ENCODE measurements around the gene XAGE3.
"Not testable (repeated sequence)": the region's sequence is repeated elsewhere in the genome, so short reads cannot be mapped to it uniquely, and the experiment has no call there.

Gene XAGE3

GRCh38 chrX:52874661-52875060, 6.8 kb upstream of the XAGE3 start:
- H3K4me3 ChIP-seq (ENCODE audit: low read depth, low read length): no peak overlapping the region
- no peak for DNase-seq (ENCODE audit: low read depth, low spot score)
- POLR2A ChIA-PET: no interaction called here
- no peak for TF ChIP-seq CTCF (IDR thresholded peaks at IDR 0.05; ENCODE audit: insufficient read depth, low read length, missing control alignments)
- CTCF ChIA-PET: no interaction called here

- DNase-seq (ENCODE audit: low read depth, low spot score); POLR2A ChIA-PET; H3K4me3 ChIP-seq (ENCODE audit: low read depth, low read length); CTCF ChIA-PET: not testable (repeated sequence)
Observed at GRCh38 chrX:52873825-52874224, 5.9 kb upstream of the XAGE3 start.

GRCh38 chrX:52870046-52870445, 2.2 kb upstream of the XAGE3 start:
- TF ChIP-seq CTCF (IDR thresholded peaks at IDR 0.05; ENCODE audit: insufficient read depth, low read length, missing control alignments): no peak

DNA sequence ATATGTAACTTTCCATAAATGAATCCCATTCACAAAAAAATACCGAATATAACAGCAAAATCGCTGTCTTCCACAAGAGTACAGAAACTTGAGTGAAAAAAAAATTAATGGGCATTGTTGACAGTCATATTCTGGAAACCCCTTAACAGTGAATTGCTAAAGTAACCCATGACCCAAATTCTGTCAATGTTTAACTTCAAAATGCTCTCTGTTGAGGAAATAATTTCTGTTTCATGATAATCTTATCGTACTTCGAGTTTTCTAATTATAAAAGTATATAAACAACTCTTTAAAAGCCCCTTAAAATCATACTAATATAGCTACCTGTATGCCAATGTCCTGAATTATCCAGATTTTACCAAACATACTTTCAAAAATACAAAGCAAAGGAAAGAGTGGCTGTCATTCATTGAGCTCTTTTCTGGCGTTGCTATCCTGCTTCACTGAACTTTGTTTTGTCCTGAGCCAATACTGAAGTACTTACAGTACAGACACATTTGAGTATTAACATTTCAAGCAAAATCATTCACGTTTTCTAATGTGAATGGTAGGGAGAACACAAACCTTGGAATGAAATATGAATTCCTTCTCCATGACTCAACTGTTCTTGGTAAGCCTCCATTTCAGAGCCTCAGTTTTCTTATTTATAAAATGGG, 2.4 kb downstream of the XAGE3 start:
- CTCF ChIA-PET: no interaction called here

More at GRCh38 chrX:52870046-52870445, 2.2 kb upstream of the XAGE3 start:
- DNase-seq (ENCODE audit: low read depth, low spot score): no peak
- no peak overlapping the region for H3K4me3 ChIP-seq (ENCODE audit: low read depth, low read length)
- CTCF ChIA-PET: no interaction called here
- POLR2A ChIA-PET: no interaction called here

DNA sequence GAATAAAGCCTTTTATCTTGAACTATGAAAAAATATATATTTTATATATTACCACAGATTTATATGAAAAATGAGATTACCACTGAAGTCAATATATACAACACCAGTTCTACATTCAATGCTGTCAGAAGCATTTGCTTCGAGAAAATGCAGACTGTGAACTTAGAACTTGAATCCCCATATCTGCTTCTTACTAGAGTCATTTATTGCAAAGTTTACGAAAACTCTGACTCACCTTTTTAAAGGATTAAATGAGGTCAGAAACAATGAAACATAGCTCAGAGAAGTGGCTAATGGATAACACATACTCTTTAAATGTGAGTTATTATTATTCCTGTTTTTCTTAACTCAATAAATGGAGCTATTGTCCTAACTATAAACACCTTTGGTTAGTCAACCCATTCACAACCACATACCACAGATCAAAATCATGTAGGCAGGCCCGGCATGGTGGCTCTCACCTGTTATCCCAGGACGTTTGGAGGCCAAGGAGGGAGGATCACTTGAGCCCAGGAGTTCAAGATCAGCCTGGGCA, 10.8 kb downstream of the XAGE3 start:
- H3K4me3 ChIP-seq (ENCODE audit: low read depth, low read length); POLR2A ChIA-PET; CTCF ChIA-PET; DNase-seq (ENCODE audit: low read depth, low spot score): not testable (repeated sequence)

More for the DNA sequence above, 2.4 kb downstream of the XAGE3 start:
- POLR2A ChIA-PET: no interaction called here
- no peak overlapping the region for H3K4me3 ChIP-seq (ENCODE audit: low read depth, low read length)
- TF ChIP-seq CTCF (IDR thresholded peaks at IDR 0.05; ENCODE audit: insufficient read depth, low read length, missing control alignments): no peak
- no peak for DNase-seq (ENCODE audit: low read depth, low spot score)

DNA sequence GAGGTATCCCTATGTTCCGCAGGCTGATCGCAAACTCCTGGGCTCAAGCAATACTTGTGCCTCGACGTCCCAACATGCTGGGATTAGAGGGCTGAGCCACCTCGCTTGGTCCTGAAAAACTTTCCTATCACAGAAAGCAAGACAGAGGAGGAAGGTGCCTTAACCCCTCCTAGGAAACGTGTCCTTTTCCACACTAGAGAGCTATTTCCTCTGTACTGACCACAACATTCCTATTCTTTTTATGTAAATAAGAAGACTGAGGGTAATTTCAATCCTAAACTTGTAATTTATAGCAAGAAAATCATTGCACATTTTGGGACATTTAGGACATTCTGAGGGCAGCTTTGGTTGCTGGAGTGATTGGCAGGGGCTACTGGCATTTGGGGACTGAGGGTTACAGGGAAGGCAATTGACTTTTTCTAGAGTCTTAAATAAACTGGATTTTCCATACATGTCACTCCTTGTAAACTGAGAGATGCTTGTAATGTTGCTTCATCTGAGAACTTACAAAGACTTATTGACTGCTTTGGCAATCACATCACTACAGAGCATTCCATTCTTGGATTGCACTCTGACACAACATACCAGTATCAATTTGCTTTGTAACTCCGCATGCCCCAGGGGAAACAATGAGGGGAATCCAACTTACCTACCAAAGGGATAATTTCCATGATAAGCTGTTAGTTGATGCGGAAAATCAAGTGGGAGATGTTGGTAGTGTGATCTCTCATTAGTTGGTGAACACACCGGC, 15.6 kb downstream of the XAGE3 start:
- no peak for TF ChIP-seq CTCF (IDR thresholded peaks at IDR 0.05; ENCODE audit: insufficient read depth, low read length, missing control alignments)
- DNase-seq (ENCODE audit: low read depth, low spot score): no peak
- CTCF ChIA-PET: no interaction called here
- POLR2A ChIA-PET: no interaction called here
- H3K4me3 ChIP-seq (ENCODE audit: low read depth, low read length): no peak overlapping the region

GRCh38 chrX:52843619-52844018, 24.3 kb downstream of the XAGE3 start:
- CTCF ChIA-PET; H3K4me3 ChIP-seq (ENCODE audit: low read depth, low read length); DNase-seq (ENCODE audit: low read depth, low spot score); POLR2A ChIA-PET: not testable (repeated sequence)

- no peak for DNase-seq (ENCODE audit: low read depth, low spot score)
- ChIA-PET POLR2A (no interaction called here), CTCF (no interaction called here)
- no peak overlapping the region for H3K4me3 ChIP-seq (ENCODE audit: low read depth, low read length)
- no peak for TF ChIP-seq CTCF (IDR thresholded peaks at IDR 0.05; ENCODE audit: insufficient read depth, low read length, missing control alignments)
Observed at GRCh38 chrX:52839137-52839536, 28.7 kb downstream of the XAGE3 start.

Measured in AG04449 (cell line).